ENCODE data around the gene BCL2L11.

DNA sequence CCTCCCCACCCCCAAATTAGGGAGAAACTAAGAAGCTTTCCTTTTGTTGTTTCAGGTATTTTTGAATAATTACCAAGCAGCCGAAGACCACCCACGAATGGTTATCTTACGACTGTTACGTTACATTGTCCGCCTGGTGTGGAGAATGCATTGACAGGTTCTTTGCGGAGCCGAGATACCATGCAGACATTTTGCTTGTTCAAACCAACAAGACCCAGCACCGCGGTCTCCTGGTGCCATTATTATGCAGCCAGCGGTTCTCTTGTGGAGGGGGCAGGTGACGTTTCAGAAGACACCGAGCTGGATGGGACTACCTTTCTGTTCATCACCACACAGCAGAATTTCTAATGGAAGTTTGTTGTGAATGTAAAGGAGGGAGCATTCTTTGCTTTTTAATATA lies 43.4 kb downstream of the BCL2L11 start:
- TF ChIP-seq, protein P1, sequence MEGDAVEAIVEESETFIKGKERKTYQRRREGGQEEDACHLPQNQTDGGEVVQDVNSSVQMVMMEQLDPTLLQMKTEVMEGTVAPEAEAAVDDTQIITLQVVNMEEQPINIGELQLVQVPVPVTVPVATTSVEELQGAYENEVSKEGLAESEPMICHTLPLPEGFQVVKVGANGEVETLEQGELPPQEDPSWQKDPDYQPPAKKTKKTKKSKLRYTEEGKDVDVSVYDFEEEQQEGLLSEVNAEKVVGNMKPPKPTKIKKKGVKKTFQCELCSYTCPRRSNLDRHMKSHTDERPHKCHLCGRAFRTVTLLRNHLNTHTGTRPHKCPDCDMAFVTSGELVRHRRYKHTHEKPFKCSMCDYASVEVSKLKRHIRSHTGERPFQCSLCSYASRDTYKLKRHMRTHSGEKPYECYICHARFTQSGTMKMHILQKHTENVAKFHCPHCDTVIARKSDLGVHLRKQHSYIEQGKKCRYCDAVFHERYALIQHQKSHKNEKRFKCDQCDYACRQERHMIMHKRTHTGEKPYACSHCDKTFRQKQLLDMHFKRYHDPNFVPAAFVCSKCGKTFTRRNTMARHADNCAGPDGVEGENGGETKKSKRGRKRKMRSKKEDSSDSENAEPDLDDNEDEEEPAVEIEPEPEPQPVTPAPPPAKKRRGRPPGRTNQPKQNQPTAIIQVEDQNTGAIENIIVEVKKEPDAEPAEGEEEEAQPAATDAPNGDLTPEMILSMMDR (IDR thresholded peaks at IDR 0.05): no peak
- no peak for TF ChIP-seq POLR2AphosphoS5 (IDR thresholded peaks at IDR 0.05)
- no peak for TF ChIP-seq EP300 (IDR thresholded peaks at IDR 0.05; ENCODE audit: low read depth)

All from transverse colon (tissue), 4 donors.